ENCODE results near the gene BYSL. TPM values are rescaled to one million over a fixed set of nuclear protein-coding genes. Genes with fewer than 3 reads are reported as not detected.

BYSL gene, protein sequence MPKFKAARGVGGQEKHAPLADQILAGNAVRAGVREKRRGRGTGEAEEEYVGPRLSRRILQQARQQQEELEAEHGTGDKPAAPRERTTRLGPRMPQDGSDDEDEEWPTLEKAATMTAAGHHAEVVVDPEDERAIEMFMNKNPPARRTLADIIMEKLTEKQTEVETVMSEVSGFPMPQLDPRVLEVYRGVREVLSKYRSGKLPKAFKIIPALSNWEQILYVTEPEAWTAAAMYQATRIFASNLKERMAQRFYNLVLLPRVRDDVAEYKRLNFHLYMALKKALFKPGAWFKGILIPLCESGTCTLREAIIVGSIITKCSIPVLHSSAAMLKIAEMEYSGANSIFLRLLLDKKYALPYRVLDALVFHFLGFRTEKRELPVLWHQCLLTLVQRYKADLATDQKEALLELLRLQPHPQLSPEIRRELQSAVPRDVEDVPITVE
- polyA plus RNA-seq (2013, experiment 1 of 2; ENCODE audit: insufficient read length): 33.2 TPM
- polyA plus RNA-seq (2013, experiment 2 of 2; ENCODE audit: insufficient read length): 31.4 TPM

DNA sequence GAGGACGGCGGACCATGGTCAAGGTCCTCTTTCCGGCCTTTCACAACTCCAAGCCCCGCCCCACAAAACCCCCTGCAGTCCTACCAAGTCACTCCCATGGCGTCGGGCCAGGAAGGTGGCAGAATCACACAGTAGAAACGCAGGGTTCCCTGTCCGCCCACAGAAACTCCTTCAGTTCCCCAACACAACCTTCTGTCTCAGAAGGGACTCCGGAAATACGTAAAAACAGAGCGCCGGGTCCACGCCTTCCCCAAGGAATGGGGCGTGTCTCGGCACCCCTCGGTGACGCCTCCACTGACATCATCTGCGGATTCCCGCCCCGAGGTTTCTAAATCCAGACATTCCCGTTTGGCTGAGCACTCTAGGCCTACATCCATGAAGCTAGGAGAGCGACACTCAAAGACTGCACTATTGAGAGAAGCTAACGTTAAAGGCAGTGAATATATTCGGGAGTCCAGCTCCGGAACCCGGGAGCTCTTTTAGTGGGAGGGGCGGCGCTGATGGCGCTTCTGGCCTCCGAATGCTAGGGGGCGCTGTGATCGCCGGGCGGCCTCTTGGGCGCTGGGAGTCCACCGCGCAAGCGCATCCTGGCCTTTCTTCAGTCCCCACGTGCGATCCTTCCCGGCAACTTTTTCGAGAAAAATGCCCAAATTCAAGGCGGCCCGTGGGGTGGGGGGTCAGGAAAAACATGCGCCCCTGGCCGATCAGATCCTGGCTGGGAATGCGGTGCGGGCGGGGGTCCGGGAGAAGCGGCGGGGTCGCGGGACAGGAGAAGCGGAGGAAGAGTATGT lies at the start of gene BYSL, which contains the start of gene MED20:
BYSL (plus strand) TSS at position 579 of the 791 bp plus-strand sequence; CDS start at position 643, 64 bp downstream.
MED20 (minus strand) TSS at position 219 of the 791 bp plus-strand sequence; CDS start at position 98, 121 bp downstream.
- peak; percentile 95 for DNase-seq

DNA sequence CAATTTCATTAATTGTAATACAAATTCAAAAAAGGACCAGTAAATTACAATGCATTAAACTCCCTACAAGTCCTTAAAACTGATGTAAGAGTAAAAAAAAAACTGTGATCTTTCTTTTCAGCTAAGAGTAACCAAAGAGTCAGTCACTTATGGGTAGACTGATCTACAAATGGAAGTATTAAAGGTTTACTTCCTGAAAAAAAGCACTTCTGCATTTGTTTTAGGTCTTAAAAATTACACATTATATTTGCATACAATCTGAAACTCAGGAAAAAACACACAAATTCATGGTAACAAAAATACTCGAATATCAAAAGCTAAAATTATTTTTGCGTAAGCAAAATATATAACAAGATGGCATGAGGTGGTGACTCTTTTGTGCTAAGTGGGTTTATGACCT lies 49.6 kb upstream of the BYSL start:
- no peak for DNase-seq

DNA sequence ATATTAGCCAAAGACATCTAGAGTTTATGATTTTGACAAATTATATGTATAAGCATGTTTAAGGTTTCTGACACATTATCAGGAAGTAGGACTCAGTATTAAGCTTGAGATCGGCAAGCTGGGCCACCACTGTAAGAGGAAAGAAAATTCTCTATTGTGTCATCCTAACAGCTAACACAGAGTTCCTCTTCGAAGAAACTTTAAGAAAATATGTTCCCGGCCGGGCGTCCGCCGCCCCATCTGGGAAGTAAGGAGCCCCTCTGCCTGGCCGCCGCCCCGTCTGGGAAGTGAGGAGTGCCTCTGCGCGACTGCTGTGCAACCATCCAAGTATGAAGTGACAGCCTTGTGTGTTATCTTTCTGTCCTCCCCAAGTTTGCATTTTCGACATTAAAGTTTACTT lies 49.2 kb upstream of the BYSL start:
- no peak for DNase-seq

DNA sequence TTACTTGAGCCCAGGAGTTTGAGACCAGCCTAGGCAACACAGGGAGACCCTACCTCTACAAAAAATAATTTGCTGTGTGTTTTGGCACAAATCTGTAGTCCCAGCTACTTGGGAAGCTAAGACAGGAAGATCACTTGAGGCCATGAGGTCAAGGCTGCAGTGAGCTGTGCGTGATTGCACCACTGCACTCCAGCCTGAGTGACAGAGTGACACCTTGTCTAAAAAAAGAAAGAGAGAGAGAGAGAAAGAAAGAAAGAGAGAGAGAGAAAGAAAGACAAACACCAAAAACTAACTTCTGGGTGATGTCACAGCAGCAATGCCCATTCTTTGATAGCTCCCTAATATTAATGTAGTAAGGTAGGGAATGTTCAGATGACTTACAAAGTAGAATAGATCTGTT lies 46.6 kb upstream of the BYSL start:
- no peak for DNase-seq

DNA sequence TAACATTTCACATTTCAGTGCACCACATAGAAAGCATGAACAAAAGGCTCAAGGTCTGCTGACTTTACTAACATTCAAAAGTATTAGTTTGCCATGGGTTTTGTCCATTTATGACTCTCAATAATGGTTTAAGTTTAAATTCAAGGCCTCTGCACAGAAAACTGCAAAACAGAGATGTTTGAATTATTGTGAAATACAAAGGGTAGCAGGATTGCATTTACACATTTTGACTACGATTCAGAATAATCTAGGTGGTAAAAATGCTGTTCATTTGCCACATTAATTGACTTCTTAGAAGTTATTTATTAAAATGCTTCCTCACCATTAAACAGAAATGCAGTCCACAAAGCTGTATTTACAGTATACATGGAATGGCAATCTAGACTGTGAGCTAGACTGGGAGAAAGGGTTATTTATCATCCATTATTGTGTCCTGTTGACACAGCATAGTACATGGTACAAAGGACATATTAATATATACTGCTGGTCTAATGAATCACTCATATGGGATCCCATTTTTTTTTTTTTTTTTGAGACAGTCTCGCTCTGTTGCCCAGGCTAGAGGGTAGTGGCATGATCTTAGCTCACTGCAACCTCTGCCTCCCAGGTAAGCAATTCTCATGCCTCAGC lies 44.1 kb upstream of the BYSL start:
- DNase-seq: no peak

DNA sequence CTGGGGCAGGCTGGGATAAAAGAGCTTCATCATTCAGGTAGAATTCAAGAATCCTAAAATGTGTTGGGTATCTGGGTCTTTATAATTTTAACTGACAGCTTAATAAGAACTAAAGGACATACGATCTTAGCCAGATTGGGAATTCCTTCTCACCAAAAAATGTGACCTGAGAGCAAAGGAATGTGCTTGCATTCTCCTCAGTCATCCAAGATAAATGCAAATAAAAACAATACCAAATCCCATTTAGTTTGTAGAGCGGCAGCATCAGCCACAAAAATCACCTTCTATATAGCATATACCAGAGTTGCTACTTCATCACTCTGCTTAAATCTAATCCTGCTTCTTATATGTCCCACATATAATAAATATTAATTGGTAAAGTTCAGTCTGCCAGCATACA lies 43.1 kb upstream of the BYSL start:
- peak; percentile 66 for DNase-seq

DNA sequence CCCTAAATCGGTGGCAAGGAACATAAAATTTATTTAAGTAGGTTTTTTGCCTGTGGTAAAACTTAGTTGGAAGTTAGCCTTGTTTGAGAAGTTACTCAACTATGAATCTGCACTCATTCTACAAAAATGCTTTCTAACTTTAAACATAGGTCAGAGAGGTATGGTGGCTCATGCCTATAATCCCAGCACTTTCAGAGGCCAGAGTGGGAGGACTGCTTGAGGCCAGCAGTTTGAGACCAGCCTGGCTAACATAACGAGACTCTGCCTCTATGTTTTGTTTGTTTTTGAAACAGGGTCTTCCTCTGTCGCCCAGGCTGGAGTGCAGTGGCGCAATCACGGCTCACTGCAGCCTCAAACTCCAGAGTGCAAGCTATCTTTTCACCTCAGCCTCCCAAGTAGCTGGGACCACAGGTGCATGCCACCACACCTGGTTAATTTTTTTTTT lies 42.3 kb upstream of the BYSL start:
- DNase-seq: peak; percentile 42

DNA sequence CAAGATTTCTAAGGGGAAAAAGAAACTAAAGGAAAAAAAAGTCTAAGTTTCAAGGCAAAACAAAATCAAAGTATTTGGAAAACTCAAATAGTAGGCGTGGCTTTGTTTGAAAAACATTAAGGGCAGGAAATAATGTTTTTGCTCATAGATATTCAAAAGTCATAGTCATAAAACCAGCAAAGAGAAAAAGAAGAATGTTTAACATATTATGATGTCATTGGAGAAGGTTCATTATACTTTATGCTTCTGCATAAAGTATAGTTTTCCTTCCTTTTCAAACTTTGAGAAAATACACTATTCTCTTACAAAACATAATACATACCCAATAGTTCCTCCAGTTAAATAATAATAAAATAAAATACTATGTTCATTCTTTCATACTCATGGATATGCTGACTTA lies 39.8 kb upstream of the BYSL start:
- DNase-seq: no peak

DNA sequence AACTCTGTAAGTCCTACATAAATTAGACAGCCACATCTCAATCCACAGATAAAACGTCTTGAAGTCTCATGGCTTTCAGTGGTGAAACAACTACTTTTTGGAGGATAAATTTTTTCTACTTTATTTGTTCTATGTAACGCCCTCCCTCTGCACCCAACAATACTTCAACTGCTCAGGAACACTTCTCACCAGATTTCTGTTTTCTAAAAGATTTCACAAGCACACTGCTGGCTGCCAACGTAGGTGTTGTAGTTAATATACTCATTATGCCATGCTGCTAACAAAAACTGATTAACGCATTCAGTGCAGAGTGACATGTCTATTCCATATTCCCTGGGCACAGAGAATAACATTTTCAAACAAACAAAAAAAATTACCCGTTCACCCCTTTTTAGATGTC lies 36.3 kb upstream of the BYSL start:
- no peak for DNase-seq

DNA sequence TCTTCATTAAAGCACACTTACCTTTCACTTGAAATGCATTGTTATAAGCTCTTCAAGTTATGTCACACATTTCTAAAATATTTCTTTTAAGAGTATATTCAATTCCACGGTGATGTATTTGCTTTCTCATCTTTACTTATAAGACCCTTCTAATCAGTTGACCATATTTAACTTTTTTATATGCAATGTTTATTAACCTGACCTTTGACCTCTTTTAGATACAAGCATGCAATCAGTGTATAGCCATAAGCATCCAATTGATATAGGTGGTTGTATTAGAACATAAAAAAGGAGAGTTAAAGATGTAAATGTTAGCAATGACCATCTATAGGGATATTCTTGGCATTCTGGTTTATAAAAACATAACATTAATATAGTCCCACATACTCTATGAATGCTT lies 35.4 kb upstream of the BYSL start:
- DNase-seq: no peak

DNA sequence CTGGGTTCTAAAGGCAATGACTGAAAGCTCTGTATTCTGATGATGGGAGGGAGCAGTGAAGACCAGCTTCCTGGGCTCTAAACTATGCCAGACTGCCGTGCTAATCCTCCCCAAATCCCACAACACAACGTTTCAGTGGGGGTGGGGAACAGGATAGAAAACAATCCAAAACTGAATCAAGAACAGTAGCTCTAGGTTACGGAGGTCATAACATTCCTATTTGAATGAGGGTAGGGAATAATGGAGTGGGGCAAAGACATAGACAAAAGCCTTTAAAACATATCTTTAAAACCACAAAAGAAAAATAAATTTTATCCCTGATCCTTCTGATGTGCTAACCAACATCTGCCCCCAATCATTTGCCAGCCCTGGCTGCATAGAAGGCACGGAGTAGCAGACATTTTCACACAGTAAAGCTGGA lies 34.0 kb upstream of the BYSL start:
- DNase-seq: peak; percentile 49

DNA sequence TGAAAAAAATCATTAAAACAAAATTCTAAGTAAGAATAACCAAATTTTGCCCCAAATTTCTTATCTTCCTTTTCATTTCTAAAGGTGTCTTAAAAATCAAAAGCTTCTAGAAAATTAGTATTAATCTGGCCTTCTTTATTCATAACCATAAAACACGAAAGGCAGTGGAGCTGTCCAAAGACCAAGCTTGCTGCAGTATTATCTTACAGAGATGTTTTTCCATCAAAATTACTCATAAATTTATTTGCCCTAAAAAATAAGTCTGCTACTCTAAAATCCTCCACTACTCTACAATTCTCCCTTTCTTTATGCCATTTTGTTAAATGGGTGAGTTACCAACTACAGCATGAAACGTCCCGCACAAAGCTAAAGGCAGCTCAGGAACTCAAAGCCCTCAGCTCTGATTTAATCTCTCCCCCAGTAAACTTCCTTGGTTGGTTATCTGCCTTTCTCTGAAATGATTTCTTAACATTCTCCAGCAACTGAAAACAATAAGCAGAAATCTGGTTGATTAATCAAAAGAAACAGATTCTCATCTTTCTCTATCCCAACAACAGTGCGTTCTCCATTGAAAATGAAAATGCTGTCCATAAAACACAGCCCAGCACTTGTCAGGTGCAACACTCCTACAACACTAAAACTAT lies 28.3 kb upstream of the BYSL start:
- no peak for DNase-seq

DNA sequence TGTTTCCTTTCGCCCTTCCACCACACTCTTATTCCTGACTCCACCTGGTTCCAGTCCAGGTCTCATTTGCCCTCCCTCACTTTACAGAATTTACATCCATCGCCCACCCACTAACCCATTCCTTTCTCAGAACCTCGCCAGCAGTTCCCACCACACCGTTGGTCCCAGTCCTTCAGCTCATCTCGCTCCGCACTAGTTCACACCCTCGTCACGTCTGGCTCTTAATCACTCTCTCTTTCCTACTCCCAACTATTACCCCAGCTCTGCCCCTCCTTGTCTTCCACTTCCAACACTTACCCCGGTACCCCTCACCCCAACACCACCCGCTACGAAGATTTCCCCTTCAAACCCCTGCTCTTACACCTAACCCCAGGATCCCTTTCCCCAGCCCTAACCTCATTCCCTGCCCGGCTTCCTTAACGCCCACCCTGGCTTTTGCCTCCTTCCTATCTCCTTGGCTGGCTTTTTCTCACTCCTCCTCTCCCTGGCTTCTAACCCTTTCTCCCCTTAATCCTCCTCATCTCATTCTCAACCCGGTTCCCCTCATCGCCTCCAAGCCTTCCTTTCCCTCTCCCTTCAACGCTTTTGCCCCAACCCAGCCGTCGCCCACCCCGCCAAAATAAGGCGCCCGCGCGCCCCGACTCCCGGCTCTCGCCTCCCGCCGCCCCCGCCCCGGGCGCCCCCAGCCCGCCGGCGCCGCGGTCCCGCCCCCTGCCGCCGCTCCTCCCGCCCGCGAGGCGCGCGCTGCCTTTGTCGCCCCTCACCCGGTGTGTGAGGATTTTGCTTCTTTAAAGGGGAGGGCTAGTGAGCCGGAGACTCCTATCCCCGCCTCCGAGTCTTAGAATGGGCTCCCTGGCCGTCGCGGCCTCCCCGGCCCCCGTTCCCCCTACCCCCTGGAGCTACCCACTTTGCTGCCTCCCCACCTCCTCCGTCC lies 26.7 kb upstream of the BYSL start:
- DNase-seq: no peak

DNA sequence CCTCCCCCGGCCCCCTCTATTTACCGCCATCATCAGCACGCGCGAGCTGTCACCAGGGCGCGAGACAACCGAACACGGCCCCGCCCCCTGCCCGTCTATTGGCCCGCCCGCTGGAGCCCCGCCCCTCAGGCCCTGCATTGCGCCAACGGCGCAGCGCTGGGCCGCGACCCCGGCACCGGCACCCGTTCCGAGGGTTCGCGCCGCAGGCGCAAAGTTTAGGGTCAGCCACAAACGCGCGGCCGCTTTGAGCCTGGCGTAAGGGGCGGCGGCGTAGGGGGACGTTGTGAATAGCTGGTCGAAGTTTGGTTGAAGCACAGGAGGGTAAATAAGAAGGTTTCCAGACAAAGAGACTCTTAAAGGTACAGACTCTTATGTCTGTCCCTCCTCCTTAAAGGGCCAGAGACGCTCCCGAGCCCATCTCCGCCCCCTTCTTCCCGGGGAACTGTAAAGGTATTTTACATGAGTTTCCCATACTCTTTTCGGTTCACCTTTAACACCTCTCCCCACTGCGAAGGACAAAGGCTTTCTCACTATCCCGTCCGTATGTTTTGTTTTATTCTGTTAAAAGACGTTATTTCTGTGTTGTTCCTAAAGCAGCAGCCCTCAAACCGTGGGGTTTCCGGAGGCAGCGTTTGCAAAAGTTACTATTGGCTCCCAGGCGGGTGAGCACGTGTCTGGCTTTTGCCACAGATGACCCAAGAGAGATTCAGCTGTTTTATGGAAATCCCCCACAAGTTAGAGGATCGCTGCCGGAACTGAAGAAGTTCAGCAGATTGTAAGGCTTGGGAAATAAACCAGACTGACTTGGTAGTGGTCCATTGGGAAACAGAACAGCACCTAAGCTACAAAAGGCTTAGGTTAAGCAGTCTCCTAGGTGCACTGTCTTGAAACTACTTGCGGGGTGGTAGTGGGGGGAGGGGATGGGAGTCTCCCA lies 25.7 kb upstream of the BYSL start, which contains the start of gene USP49:
USP49 (minus strand) TSS at position 76 of the 934 bp plus-strand sequence. CDS start 88,392 bp downstream, outside the sequence.
- DNase-seq: peak; percentile 82

DNA sequence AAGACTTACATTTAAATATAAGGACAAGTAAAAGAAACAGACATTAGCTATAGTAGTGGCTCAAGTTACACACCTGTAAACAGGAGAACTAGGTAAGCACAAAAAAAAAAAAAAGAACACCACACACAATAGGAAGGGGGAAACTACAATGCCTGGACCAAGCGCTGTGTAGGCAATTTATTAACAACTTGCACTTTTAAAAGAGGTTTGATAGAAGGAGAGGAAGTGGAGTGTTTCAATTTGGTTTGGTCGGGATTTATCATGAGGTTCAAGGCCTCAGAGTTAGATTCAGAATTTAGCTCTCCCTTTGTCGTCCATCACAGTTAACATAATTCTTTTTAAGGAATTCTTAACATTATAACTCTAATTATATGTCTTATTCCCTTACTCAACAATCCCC lies 25.0 kb upstream of the BYSL start:
- DNase-seq: no peak

DNA sequence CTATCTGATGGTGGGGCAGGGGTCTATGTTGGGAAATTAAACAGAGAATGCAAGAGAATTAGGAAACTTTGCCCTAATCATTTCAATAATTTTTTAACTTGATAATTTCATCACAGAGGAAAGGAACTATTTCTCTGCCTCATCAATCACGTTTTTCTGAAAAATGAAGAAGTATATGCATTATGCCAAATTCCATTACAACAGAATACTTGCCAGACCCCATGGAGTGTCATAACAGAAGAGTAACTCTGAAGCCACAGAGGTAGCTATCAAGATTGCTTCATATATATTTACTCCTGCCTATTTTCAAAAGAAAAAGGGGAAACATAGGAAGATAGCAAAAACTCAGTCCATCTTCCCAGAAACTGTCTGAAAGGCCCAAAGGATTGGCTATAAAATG lies 20.4 kb upstream of the BYSL start:
- DNase-seq: no peak

DNA sequence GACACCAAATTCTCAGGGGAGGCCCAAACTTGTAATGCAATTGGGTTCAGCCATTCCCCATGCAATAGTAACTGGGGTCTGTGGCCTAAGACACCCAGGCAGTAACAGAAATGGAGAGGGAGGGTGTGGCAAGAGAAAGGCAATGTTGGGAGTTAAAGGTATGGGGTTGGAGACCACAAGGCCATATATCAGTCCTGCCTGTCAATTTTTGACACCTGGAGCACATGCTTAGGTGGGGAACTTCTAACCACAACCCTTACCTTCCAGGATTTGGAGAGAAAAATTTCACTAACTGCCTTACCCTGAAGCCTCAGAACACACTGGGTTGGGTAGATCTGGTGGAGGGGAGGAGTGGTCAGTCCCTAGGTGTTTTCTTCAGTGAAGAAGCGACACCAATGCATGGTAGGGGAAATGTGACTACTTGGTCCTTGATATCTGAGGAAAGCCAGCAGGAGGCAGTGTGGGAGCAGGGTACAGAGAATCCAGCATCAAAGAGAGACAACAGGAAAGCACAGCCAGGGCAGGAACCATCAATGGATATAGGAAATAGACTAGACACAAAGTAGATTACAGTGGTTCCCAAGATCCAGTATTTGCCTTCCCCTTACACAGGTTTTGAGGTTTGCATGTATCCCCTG lies 19.3 kb upstream of the BYSL start:
- DNase-seq: peak; percentile 36

DNA sequence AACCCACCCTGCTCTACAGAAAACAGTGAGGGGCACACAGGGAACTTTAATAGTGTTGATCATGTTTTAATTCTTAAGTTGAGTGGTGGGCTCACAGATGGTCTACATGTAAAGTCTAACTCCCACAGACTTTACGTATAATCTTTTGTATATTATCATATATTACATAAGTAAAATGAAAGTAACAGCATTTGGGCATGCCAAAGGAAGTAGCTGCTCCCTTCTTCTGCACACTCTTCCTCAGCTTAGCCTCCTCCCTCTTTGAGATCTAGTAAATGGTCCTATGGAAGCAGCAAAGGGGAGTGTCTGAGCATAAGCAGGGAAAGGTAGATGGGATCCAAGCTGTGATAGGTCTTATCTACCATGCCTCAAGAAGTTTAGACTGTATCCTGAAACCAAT lies 11.6 kb upstream of the BYSL start:
- no peak for DNase-seq

DNA sequence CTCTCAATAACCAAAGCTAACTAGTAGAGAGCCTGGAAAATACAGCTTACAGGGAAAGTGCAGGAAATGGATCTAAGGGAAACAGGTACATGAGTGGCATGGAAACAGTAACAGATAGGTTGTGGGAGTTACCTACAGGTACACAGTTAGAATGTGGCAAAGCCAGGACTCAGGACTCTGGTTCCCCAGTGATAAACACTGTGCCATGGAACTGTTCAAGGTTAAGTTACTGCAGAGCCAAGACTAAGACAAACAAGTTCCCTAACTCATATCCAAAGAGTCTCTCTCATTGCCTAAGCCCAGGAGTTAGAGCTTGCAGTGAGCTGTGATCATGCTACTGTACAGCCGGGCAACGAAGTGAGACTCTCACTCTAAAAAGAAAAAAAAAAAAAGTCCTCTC lies 7.0 kb upstream of the BYSL start:
- no peak for DNase-seq
